OCI-M2 (cell line): Measurements from ENCODE around the gene MAG.
A peak's percentile ranks its signal among the peaks of the same experiment; 100 is the strongest.

Experiments used
- DNase-seq: peaks from one replicate; lab custom pipeline; 2025; ENCODE audit not compliant: unreplicated experiment; lab: John Stamatoyannopoulos, UW

Gene MAG

DNA sequence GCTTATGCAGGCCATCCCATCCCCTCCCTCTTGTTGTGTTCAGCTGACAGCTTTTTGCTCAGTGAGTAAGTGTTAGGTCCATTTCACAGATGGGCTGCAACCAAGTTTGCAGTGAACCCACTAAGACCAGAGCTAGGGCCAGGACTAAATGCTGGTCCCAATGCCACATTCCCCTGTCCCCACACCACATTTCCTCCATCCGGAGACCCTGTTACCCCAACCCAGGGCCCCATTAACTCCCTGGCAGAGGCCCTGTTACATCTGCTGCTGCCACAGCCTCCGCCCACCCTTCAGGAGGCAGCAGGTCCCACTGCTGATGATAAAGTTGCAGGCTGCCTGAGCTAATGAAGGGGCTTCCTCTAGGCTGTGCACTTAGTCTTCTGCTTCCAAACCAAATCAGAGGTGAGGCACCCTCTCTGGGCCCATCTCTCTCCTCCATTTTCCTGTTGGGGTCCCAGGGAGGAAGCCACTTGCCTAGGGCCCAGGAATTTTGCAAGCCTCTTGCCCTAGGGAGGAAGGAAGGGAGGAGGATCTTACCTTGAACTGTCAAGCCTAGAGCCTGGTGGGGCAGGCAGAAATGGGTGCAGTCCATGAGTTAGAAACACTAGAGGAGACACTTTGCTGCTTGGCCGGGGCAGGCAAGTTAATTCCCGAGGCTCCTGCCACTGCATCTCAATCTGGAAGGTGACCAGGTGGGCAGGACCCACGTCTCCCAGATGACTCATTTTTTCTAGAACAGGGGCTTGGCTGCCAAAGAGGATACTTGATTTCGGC, 26.6 kb upstream of the MAG start:
- DNase-seq = no peak

DNA sequence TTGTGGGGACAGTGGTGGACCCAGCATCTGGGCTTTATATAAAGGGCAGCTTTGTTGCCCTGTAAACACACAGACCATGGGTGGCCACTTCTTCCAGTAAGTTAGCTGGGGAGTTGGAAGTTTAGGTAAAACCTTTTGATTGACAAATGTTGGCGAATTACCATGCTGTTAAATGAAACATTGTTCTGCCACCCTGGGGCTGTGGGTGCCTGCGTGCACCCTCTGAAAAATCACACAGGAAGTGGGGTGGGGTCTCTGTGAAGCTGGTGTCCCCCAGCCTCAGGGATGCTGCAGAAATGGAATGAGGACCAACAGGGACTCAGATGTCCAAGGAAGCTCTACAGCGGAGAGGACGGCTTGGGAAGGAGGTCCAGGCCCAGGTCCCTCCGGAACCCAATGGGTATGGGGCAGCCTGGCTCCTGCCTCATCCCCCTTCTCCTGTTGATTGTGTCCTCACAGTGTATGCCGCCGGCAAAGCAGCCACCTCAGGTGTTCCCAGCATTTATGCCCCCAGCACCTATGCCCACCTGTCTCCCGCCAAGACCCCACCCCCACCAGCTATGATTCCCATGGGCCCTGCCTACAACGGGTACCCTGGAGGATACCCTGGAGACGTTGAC, 26.0 kb upstream of the MAG start:
- DNase-seq = no peak

DNA sequence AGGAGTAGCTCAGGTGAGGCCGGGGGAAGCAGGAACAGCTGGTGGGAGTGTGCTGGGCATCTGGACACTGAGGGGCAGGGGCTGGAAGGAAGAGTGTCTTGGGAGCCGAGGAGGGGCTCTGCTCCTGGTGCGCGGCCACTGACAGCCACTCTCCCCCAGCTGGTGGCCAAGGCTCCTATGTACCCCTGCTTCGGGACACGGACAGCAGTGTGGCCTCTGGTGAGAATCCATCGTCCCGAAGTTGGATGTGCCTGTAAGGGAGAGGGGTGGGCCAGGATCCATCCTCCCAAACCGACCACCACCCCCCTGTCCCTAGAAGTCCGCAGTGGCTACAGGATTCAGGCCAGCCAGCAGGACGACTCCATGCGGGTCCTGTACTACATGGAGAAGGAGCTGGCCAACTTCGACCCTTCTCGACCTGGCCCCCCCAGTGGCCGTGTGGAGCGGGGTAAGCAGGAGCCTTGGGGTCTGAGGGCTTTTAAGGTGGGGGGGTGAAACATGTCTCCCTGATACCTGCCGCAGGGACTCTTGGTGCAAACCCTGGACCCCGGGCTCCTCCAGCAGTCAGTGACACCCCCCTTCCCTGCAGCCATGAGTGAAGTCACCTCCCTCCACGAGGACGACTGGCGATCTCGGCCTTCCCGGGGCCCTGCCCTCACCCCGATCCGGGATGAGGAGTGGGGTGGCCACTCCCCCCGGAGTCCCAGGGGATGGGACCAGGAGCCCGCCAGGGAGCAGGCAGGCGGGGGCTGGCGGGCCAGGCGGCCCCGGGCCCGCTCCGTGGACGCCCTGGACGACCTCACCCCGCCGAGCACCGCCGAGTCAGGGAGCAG, 25.2 kb upstream of the MAG start:
- DNase-seq = no peak

GRCh38 chr19:35267353-35267817, 24.6 kb upstream of the MAG start:
- no peak for DNase-seq

- no peak for DNase-seq
These were observed 24.0 kb upstream of the MAG start for GRCh38 chr19:35267818-35268535.

DNA sequence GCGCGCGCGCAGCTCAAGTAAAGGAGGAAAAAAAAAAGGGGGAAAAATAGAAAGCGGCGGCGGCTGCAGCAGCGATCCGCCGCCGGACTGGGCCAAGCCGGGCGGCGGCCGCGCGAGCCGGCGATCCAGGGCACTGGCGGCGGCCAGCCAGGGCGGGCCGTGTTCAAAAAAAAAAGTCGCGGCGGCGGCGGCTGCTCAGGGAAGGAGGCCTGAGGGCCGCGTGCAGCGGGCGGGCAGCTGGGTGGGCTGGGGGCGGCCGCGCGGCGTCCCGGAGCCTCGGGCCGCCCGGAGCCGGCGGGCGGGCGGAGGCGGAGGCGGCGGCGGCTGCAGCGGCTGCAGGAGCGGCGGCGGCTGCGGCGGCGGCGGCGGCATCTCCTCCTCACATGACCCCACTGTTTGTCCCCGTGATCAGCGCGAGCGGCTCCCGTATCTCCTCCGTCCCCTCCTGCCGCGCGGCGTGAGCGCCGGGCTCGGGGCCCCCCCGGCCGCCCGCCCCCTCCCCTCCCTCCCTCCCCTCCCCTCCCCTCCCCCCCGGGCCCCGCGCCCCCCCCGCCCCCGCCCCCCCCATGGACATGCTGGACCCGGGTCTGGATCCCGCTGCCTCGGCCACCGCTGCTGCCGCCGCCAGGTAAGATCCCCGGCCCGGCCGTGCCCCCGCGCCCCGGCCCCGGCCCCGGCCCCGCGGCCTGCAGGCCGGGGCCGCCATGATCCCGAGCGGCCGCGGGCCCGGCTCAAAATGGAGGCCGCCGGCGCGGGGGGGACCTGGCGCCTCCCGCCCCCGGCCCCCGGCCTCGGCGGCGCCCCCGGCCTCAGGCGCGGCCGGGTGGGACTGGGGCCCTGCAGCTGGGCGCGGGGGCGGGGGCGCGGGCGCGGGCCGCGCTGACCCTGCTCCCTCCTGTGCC, 23.2 kb upstream of the MAG start, which contains the start of gene USF2:
USF2 (plus strand) TSS at position 427 of the 902 bp plus-strand sequence; CDS start at position 567, 140 bp downstream.
- DNase-seq = no peak

DNA sequence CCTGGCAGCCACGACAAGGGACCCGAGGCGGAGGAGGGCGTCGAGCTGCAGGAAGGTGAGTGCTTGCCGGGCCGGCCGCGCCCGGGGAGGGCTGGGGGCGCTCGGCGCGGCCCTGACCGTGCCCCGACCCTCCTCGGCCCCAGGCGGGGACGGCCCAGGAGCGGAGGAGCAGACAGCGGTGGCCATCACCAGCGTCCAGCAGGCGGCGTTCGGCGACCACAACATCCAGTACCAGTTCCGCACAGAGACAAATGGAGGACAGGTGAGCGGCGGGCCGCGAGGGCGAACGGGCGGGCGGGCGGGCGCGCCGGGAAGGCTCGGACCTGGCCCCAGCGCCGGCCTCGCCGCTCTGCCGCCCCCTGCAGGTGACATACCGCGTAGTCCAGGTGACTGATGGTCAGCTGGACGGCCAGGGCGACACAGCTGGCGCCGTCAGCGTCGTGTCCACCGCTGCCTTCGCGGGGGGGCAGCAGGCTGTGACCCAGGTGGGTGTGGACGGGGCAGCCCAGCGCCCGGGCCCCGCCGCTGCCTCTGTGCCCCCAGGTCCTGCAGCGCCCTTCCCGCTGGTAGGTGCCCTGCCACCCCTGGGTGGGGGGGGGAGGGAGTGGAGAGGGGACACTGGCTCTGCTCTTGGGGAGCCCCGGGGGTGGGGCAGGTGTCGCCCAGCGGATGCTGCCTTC, 22.4 kb upstream of the MAG start:
- DNase-seq = peak; percentile 63

- no peak for DNase-seq
These were observed 21.6 kb upstream of the MAG start for GRCh38 chr19:35270381-35270811.

DNA sequence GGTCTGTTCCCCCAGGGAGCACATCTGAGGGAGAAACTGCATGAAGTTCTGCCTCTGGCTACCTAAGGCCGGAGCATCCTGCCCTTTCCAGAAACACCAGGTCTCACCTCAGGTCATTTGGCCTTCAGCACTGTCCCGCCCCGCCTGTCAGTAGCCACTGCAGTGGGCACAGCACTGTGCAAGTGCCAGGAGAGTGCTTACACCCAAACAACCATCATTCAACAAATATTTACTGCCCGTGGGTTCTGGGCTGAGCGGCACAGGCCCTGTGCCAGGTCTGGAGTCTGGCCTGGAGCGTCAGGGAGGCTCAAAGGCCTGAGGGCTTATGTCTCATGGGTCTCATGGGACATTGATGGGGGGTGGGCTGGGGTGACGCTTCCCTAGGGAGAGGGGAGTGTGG, 20.4 kb upstream of the MAG start:
- DNase-seq = no peak

DNA sequence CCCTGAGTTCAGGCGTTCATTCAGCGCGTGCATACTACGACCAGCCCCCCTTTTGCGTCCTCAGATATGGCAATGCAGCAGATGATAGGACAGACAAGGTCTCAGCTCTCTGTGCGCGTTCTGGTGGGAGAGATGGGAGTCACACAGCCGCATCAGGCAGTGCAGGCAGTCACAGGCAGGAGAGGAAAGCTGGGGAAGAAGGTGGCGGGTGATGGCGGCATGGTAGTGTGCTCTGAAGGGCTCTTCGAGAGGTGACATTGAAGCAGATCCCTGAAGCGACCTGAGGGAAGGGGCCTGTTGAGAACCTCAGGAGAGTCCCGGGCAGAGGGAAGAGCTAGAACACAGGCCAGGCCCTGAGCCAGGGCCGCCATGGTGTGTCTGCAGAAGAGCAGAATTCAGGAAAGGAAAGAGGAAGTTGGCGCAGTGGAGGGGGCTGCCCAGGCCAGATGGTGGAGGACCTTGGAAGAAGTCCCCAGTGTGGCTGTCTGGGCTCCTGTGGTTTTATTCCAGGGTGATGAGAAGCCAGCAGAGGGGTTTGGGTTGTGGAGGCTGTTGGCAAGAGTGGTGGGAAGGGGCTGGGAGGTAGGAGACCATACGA, 19.7 kb upstream of the MAG start:
- no peak for DNase-seq

GRCh38 chr19:35272954-35273649, 18.9 kb upstream of the MAG start:
- DNase-seq = no peak

GRCh38 chr19:35273686-35274259, 18.2 kb upstream of the MAG start:
- no peak for DNase-seq

GRCh38 chr19:35274323-35274722, 17.6 kb upstream of the MAG start:
- no peak for DNase-seq

GRCh38 chr19:35276706-35277281, 15.2 kb upstream of the MAG start:
- no peak for DNase-seq

DNA sequence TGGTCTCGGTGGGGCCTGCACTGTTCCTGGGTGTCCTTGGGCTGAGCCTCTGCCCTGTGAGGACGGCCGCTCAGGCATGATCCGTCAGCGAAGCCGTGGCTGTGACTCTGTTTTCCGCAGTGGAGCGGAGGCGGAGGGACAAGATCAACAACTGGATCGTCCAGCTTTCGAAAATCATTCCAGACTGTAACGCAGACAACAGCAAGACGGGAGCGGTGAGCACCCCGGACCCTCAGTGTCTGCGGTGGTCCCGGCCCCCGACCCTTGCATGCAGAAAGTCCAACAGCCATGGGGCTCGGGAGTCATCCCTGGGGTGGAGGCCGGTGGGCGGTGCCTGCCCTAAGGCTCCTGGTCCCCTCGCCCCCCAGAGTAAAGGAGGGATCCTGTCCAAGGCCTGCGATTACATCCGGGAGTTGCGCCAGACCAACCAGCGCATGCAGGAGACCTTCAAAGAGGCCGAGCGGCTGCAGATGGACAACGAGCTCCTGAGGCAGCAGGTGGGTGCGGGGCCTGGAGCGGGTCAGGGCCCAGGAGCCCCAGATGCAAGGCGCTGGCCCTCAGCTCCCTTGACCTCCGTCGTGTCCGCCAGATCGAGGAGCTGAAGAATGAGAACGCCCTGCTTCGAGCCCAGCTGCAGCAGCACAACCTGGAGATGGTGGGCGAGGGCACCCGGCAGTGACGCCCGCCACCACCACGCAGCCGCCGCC, 13.2 kb upstream of the MAG start:
- DNase-seq = no peak

- DNase-seq = no peak
These were observed 12.6 kb upstream of the MAG start for GRCh38 chr19:35279374-35279773.
